ENCODE results near the gene MRPL40. TPM values are rescaled to one million over a fixed set of nuclear protein-coding genes. Genes with fewer than 3 reads are reported as not detected.

The MRPL40 gene
- total and polyA plus RNA-seq, 2 experiments from 2014 or later = 25.9 to 57.6 TPM

- peak within 1 kb of the TSS; percentile 41 for H2AFZ ChIP-seq
- WGBS (ENCODE audit: low lambda C conversion rate, missing lambda C conversion rate) = 2% methylated on average over 27 of the region's 42 CpGs
- H3K79me2 ChIP-seq = peaks cover 51% of the 10 kb centered on the region
Measured at GRCh38 chr22:19478901-19479354, 46.6 kb downstream of the MRPL40 start, which contains the start of gene UFD1. Gene UFD1 (minus strand): TSS chr22:19479193. CDS start chr22:19479085, 108 bp downstream.

GRCh38 chr22:19479355-19480172 is 47.2 kb downstream of the MRPL40 start, which contains the start of gene CDC45:
Gene CDC45 (plus strand): TSS chr22:19479920. CDS start chr22:19479969, 49 bp downstream.
- peaks cover 45% of the 10 kb centered on the region for H3K79me2 ChIP-seq
- H3K27ac ChIP-seq = peak within 1 kb of the TSS; percentile 94
- no peak for TF ChIP-seq EZH2phosphoT487 (IDR thresholded peaks at IDR 0.05; ENCODE audit: low read depth, severe bottlenecking, unreplicated experiment)
- no peak for TF ChIP-seq EZH2 (IDR thresholded peaks at IDR 0.05; ENCODE audit: borderline replicate concordance)
- no peak for TF ChIP-seq CTCF (IDR thresholded peaks at IDR 0.05; ENCODE audit: poor library complexity)
- H3K4me3 ChIP-seq = peak within 1 kb of the TSS; percentile 15
- H3K4me2 ChIP-seq = peak within 1 kb of the TSS; percentile 81
- no peaks in the 10 kb centered on the region for H3K9me2 ChIP-seq (replicated peaks; ENCODE audit: insufficient read depth)
- H3K27me3 ChIP-seq = no peaks in the 10 kb centered on the region
- peaks cover 17% of the 10 kb centered on the region for H4K20me1 ChIP-seq (ENCODE audit: insufficient read depth, poor library complexity, severe bottlenecking)
- no peaks in the 10 kb centered on the region for H3K36me3 ChIP-seq (replicated peaks; ENCODE audit: insufficient read depth, low read depth)
- no peaks in the 10 kb centered on the region for H3K9me3 ChIP-seq (ENCODE audit: low read depth)
- DNase-seq (ENCODE audit: low spot score) = peak; percentile 97
- H3K4me1 ChIP-seq (ENCODE audit: insufficient read depth) = no peaks in the 10 kb centered on the region
- WGBS (ENCODE audit: low lambda C conversion rate, missing lambda C conversion rate) = under 1% methylated on average over 41 of the region's 50 CpGs
- H2AFZ ChIP-seq = peak within 1 kb of the TSS; percentile 41

More at GRCh38 chr22:19478901-19479354, 46.6 kb downstream of the MRPL40 start, which contains the start of gene UFD1:
- DNase-seq (ENCODE audit: low spot score) = peak; percentile 93
- TF ChIP-seq EZH2 (IDR thresholded peaks at IDR 0.05; ENCODE audit: borderline replicate concordance) (no peak), EZH2phosphoT487 (IDR thresholded peaks at IDR 0.05; ENCODE audit: low read depth, severe bottlenecking, unreplicated experiment) (no peak), CTCF (IDR thresholded peaks at IDR 0.05; ENCODE audit: poor library complexity) (no peak)
- H3K27me3 ChIP-seq = no peaks in the 10 kb centered on the region
- peak within 1 kb of the TSS; percentile 15 for H3K4me3 ChIP-seq
- no peaks in the 10 kb centered on the region for H3K9me2 ChIP-seq (replicated peaks; ENCODE audit: insufficient read depth)
- H4K20me1 ChIP-seq (ENCODE audit: insufficient read depth, poor library complexity, severe bottlenecking) = peaks cover 17% of the 10 kb centered on the region
- H3K36me3 ChIP-seq (replicated peaks; ENCODE audit: insufficient read depth, low read depth) = no peaks in the 10 kb centered on the region
- H3K4me2 ChIP-seq = peak within 1 kb of the TSS; percentile 81
- peak within 1 kb of the TSS; percentile 94 for H3K27ac ChIP-seq
- H3K9me3 ChIP-seq (ENCODE audit: low read depth) = no peaks in the 10 kb centered on the region
- H3K4me1 ChIP-seq (ENCODE audit: insufficient read depth) = no peaks in the 10 kb centered on the region

- Histone ChIP-seq H3K27me3 (no peaks in the 10 kb centered on the region), H2AFZ (no peak overlapping the region), H4K20me1 (ENCODE audit: insufficient read depth, poor library complexity, severe bottlenecking) (peaks cover 17% of the 10 kb centered on the region), H3K4me1 (ENCODE audit: insufficient read depth) (no peaks in the 10 kb centered on the region), H3K9me2 (replicated peaks; ENCODE audit: insufficient read depth) (no peaks in the 10 kb centered on the region), H3K4me3 (peak overlapping the region; percentile 3), H3K36me3 (replicated peaks; ENCODE audit: insufficient read depth, low read depth) (no peaks in the 10 kb centered on the region), H3K79me2 (peaks cover 41% of the 10 kb centered on the region), H3K27ac (no peak overlapping the region), H3K9me3 (ENCODE audit: low read depth) (no peaks in the 10 kb centered on the region), H3K4me2 (peak overlapping the region; percentile 81)
- 3% methylated on average over 3 of the region's 15 CpGs for WGBS (ENCODE audit: low lambda C conversion rate, missing lambda C conversion rate)
- DNase-seq (ENCODE audit: low spot score) = no peak
- TF ChIP-seq EZH2phosphoT487 (IDR thresholded peaks at IDR 0.05; ENCODE audit: low read depth, severe bottlenecking, unreplicated experiment) (no peak), CTCF (IDR thresholded peaks at IDR 0.05; ENCODE audit: poor library complexity) (no peak), EZH2 (IDR thresholded peaks at IDR 0.05; ENCODE audit: borderline replicate concordance) (no peak)
Measured at GRCh38 chr22:19480173-19480568, 47.8 kb downstream of the MRPL40 start.
